Measurements from ENCODE around the gene S100A7. TPM values are rescaled to one million over a fixed set of nuclear protein-coding genes. Genes with fewer than 3 reads are reported as not detected.
"Not testable (repeated sequence)": the region's sequence is repeated elsewhere in the genome, so short reads cannot be mapped to it uniquely, and the experiment has no call there.

Gene S100A7
- total and polyA plus RNA-seq, 2 of the 4 experiments (the other 2 are of a cell fraction) = not detected

GRCh38 chr1:153419436-153419793, 41.0 kb downstream of the S100A7 start:
- H4K20me1 ChIP-seq (ENCODE audit: insufficient read depth, low read length); H2AK9ac ChIP-seq (replicated peaks; ENCODE audit: low read depth, low read length, poor library complexity); H3K18ac ChIP-seq (ENCODE audit: low read depth, low read length); dilution Hi-C loops (cut with HindIII; ENCODE audit: low sequenced_read_pairs, unreplicated experiment); H4K5ac ChIP-seq (ENCODE audit: low read depth, low read length); H3K9me3 ChIP-seq (ENCODE audit: control insufficient read depth, insufficient read depth, low read length); in situ Hi-C loops (cut with MboI; ENCODE audit: low sequenced_read_pairs); intact Hi-C loops (cut with micrococcal nuclease); H3K79me1 ChIP-seq (ENCODE audit: low read depth in 1 of 2, low read length in 2 of 2); H3K56ac ChIP-seq (ENCODE audit: extremely low read depth, insufficient read depth, low read length); H2BK20ac ChIP-seq (ENCODE audit: low read depth, low read length); H3K23ac ChIP-seq (ENCODE audit: low read depth, low read length); H2AK5ac ChIP-seq (ENCODE audit: low read depth, low read length); H2BK120ac ChIP-seq (ENCODE audit: low read depth, low read length); H4K8ac ChIP-seq (ENCODE audit: low read depth in 2 of 2, low read length in 2 of 2); H3K4me2 ChIP-seq (ENCODE audit: low read depth, low read length); DNase-seq; CTCF ChIA-PET; H3K4ac ChIP-seq (ENCODE audit: low read depth, low read length); BruUV-seq (replicated peaks); H2BK15ac ChIP-seq (ENCODE audit: low read depth, low read length); H2AFZ ChIP-seq (replicated peaks; ENCODE audit: low read length, poor library complexity); H3K4me1 ChIP-seq (ENCODE audit: control insufficient read depth, insufficient read depth, low read length); H3K27ac ChIP-seq (ENCODE audit: insufficient read depth, low read length); H4K91ac ChIP-seq (ENCODE audit: insufficient read depth, low read depth, low read length); H3K14ac ChIP-seq (replicated peaks; ENCODE audit: low read depth, low read length); H3K36me3 ChIP-seq (ENCODE audit: control insufficient read depth, insufficient read depth, low read length); H2BK5ac ChIP-seq (ENCODE audit: low read depth, low read length, poor library complexity, severe bottlenecking); H3K9ac ChIP-seq (ENCODE audit: low read depth, low read length); H3K9me1 ChIP-seq (ENCODE audit: insufficient read depth, low read length); H3K27me3 ChIP-seq (ENCODE audit: control insufficient read depth, insufficient read depth, low read length); H3K4me3 ChIP-seq (ENCODE audit: insufficient read depth, low read depth, low read length); POLR2A ChIA-PET (ENCODE audit: unreplicated experiment); ATAC-seq (ENCODE audit: low read depth): not testable (repeated sequence)
- WGBS, 2 experiments (ENCODE audit: extremely low coverage in 2 of 2, insufficient read length in 1 of 2) = 0% methylated on average over 1 of the region's 2 CpGs; no CpG with 5 or more reads in 1 of the 2 experiments

DNA sequence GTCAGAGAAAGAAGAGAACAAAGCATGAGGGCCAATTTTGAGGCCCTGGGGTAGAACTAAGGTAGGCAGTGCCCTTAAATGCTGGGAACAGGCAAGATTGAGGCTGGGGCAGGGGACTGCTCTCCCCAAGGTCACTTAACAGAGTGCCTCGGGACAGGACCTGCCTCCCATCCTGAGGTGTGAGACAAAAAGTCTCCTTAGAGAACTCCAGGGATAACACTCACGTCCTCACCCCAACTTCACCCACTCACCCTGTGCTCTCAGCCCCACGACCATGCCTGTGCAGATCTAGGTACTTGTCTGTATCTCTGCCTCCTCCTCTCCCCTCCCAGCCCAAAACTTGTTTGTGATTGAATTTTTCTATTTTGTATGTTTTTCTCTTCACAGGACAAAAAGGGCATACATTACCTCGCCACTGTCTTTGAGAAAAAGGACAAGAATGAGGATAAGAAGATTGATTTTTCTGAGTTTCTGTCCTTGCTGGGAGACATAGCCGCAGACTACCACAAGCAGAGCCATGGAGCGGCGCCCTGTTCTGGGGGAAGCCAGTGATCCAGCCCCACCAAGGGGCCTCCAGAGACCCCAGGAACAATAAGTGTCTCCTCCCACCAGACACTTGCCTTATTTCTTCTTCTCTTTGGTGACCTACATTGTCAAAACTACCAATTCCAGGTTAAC, 41.6 kb downstream of the S100A7 start:
- H3K9me1 ChIP-seq (ENCODE audit: insufficient read depth, low read length); H4K91ac ChIP-seq (ENCODE audit: insufficient read depth, low read depth, low read length); H3K14ac ChIP-seq (replicated peaks; ENCODE audit: low read depth, low read length); H2BK5ac ChIP-seq (ENCODE audit: low read depth, low read length, poor library complexity, severe bottlenecking); H3K4me2 ChIP-seq (ENCODE audit: low read depth, low read length); H2AK9ac ChIP-seq (replicated peaks; ENCODE audit: low read depth, low read length, poor library complexity); H3K4me3 ChIP-seq (ENCODE audit: insufficient read depth, low read depth, low read length); H3K23ac ChIP-seq (ENCODE audit: low read depth, low read length); H2BK120ac ChIP-seq (ENCODE audit: low read depth, low read length); H2AFZ ChIP-seq (replicated peaks; ENCODE audit: low read length, poor library complexity); ATAC-seq (ENCODE audit: low read depth); H3K4me1 ChIP-seq (ENCODE audit: control insufficient read depth, insufficient read depth, low read length); H3K9me3 ChIP-seq (ENCODE audit: control insufficient read depth, insufficient read depth, low read length); BruUV-seq (replicated peaks); H3K9ac ChIP-seq (ENCODE audit: low read depth, low read length); H3K27ac ChIP-seq (ENCODE audit: insufficient read depth, low read length); H3K27me3 ChIP-seq (ENCODE audit: control insufficient read depth, insufficient read depth, low read length); H4K8ac ChIP-seq (ENCODE audit: low read depth in 2 of 2, low read length in 2 of 2); H3K18ac ChIP-seq (ENCODE audit: low read depth, low read length); DNase-seq; H2BK20ac ChIP-seq (ENCODE audit: low read depth, low read length); H3K56ac ChIP-seq (ENCODE audit: extremely low read depth, insufficient read depth, low read length); H3K79me1 ChIP-seq (ENCODE audit: low read depth in 1 of 2, low read length in 2 of 2); H3K4ac ChIP-seq (ENCODE audit: low read depth, low read length); dilution Hi-C loops (cut with HindIII; ENCODE audit: low sequenced_read_pairs, unreplicated experiment); CTCF ChIA-PET; H4K20me1 ChIP-seq (ENCODE audit: insufficient read depth, low read length); in situ Hi-C loops (cut with MboI; ENCODE audit: low sequenced_read_pairs); H2BK15ac ChIP-seq (ENCODE audit: low read depth, low read length); POLR2A ChIA-PET (ENCODE audit: unreplicated experiment); H3K36me3 ChIP-seq (ENCODE audit: control insufficient read depth, insufficient read depth, low read length); H2AK5ac ChIP-seq (ENCODE audit: low read depth, low read length); H4K5ac ChIP-seq (ENCODE audit: low read depth, low read length); intact Hi-C loops (cut with micrococcal nuclease): not testable (repeated sequence)
- WGBS, 2 experiments (ENCODE audit: extremely low coverage in 2 of 2, insufficient read length in 1 of 2) = no CpG with 5 or more reads among the region's 7 CpGs

All from IMR-90 (cell line).